ENCODE results near the gene AOAH. TPM values are rescaled to one million over a fixed set of nuclear protein-coding genes. Genes with fewer than 3 reads are reported as not detected.

AOAH gene
- total and polyA plus RNA-seq, 2 of the 13 experiments (the other 11 are each of a cell fraction or from before 2014, with no cell fraction given), result not detected

DNA sequence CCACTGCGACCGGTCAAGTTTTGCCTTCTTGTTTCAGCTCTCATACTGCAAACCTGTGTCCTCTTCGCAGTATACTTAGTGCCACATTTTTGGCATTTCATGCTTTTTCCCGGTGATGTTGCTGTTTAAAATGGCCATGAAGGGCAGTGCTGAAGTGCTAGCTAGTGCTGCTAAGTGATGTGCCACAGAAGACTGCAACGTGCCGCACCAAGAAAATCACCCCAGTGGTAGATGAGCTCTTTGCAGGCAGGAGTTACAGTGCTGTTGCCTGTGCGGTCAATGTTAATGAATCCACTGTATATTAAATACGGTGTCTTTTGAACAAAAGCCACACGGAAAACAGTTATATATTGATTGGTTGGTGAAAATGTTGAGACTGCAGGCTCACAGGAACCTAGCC, 214.3 kb downstream of the AOAH start:
- Histone ChIP-seq H4K20me1 (ENCODE audit: insufficient read depth, low read length) (no peaks in the 10 kb centered on the region), H3K27ac (ENCODE audit: extremely low read length, insufficient read depth, low read length) (no peak overlapping the region), H3K4me2 (ENCODE audit: low read depth, low read length) (no peak overlapping the region), H2AFZ (ENCODE audit: low read length) (no peak overlapping the region), H3K4me1 (ENCODE audit: insufficient read depth, low read length) (no peaks in the 10 kb centered on the region), H3K27me3 (ENCODE audit: control insufficient read depth in 1 of 2, insufficient read depth in 2 of 2, low read length in 2 of 2) (no peaks in the 10 kb centered on the region; a peak in 1 of 5 replicates), H3K4me3 (replicated peaks in 1 of 3; ENCODE audit: insufficient read depth in 1 of 3, low read depth in 2 of 3, low read length in 3 of 3) (no peak overlapping the region), H3K79me2 (ENCODE audit: insufficient read depth, low read length) (no peaks in the 10 kb centered on the region), H3K9ac (ENCODE audit: insufficient read depth, low read depth, low read length) (no peak overlapping the region), H3K36me3 (replicated peaks in 1 of 2; ENCODE audit: control insufficient read depth in 1 of 2, insufficient read depth in 2 of 2, low read length in 2 of 2) (no peaks in the 10 kb centered on the region), H3K9me3 (ENCODE audit: low read length) (no peaks in the 10 kb centered on the region)
- peak; percentile 62; the same call in 2 of the 3 replicates for ATAC-seq
- ChIA-PET CTCF (ENCODE audit: low intra/inter-chr PET ratio, low total read pairs) (no interaction called here), POLR2A (no interaction called here)
- no TSS peak for BruUV-seq (replicated peaks)
- FAIRE-seq, result no peak
- in situ Hi-C loops (cut with HindIII; ENCODE audit: extremely low pct_ligation_motif_present, low pct_unique_long_range_greater_than_20kb) (no loop called here), intact Hi-C loops (cut with micrococcal nuclease; ENCODE audit: unreplicated experiment) (no loop called here)
- 61% methylated on average over 9 of the region's 9 CpGs for WGBS (ENCODE audit: low lambda C conversion rate)
- no peak for DNase-seq (ENCODE audit: low spot score)
- TF ChIP-seq ESRRA (CRISPR knock-in tag; IDR thresholded peaks at IDR 0.05; ENCODE audit: low read depth) (no peak), ZNF33B (CRISPR knock-in tag; IDR thresholded peaks at IDR 0.05) (no peak), MAFK (conservative IDR thresholded peaks at IDR 0.05 in 1 of 2, IDR thresholded peaks at IDR 0.05 in 1 of 2; ENCODE audit: low read length in 2 of 2) (no peak), TBX3 (IDR thresholded peaks at IDR 0.05; ENCODE audit: borderline replicate concordance) (no peak)
- TF ChIP-seq, protein P1, sequence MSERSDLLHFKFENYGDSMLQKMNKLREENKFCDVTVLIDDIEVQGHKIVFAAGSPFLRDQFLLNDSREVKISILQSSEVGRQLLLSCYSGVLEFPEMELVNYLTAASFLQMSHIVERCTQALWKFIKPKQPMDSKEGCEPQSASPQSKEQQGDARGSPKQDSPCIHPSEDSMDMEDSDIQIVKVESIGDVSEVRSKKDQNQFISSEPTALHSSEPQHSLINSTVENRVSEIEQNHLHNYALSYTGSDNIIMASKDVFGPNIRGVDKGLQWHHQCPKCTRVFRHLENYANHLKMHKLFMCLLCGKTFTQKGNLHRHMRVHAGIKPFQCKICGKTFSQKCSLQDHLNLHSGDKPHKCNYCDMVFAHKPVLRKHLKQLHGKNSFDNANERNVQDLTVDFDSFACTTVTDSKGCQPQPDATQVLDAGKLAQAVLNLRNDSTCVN (CRISPR knock-in tag; IDR thresholded peaks at IDR 0.05; ENCODE audit: borderline replicate concordance), result no peak

DNA sequence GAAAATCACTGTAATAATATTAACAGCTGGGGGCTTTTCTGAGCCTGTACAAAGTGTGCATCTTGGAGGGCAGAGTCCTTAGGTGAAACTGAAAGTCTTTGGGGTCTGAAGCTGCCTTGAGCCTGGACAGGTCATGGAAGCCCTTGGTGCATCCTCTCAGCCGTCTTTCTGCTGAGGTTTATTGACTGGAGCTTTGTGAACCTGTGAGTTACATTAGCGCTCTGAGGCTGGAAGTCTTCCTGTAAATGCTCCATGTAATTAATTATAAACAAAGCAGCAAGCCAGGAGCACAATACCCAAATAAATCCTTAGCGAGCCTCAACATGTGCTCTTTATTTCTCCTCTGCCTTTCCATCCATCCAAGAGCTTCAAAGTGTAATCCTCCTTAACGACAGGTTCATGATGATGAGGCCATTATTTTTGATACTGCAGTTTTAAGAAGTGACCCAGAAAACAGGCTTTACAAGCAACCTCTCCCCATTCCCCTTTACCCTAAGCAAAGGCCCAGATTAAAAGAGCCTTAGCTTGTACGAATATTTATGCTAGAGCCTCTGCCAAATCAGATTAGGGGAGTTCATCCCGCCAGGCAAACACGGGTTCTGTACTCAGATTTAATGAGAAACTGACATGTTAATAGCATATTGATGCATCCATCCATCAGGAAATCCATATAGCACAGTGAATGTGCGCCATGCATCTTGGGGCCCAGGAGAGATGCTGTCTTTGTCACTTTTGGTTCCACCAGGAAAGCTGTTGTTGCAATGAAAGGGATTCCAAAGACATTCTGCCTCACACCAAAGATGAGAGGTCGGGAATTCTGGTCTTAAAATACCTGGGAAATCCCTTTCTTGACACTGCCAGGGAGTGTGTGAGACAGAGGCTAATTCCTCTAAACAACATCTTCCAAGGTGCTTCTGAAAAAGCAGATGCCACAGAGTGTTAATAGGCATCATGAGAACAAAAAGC, 216.5 kb downstream of the AOAH start:
- H3K4me1 ChIP-seq (ENCODE audit: insufficient read depth, low read length), result no peaks in the 10 kb centered on the region
- H3K4me2 ChIP-seq (ENCODE audit: low read depth, low read length), result no peak overlapping the region
- no peaks in the 10 kb centered on the region for H3K27me3 ChIP-seq (ENCODE audit: control insufficient read depth in 1 of 2, insufficient read depth in 2 of 2, low read length in 2 of 2)
- no peak overlapping the region for H2AFZ ChIP-seq (ENCODE audit: low read length)
- ChIA-PET POLR2A (no interaction called here), CTCF (ENCODE audit: low intra/inter-chr PET ratio, low total read pairs) (no interaction called here)
- in situ Hi-C loops (cut with HindIII; ENCODE audit: extremely low pct_ligation_motif_present, low pct_unique_long_range_greater_than_20kb), result no loop called here
- FAIRE-seq (no peak), ATAC-seq (no peak), DNase-seq (ENCODE audit: low spot score) (no peak)
- H3K27ac ChIP-seq (ENCODE audit: extremely low read length, insufficient read depth, low read length), result no peak overlapping the region
- intact Hi-C loops (cut with micrococcal nuclease; ENCODE audit: unreplicated experiment), result no loop called here
- no peak overlapping the region for H3K9ac ChIP-seq (ENCODE audit: insufficient read depth, low read depth, low read length)
- H3K36me3 ChIP-seq (replicated peaks in 1 of 2; ENCODE audit: control insufficient read depth in 1 of 2, insufficient read depth in 2 of 2, low read length in 2 of 2), result no peaks in the 10 kb centered on the region
- H4K20me1 ChIP-seq (ENCODE audit: insufficient read depth, low read length), result no peaks in the 10 kb centered on the region
- H3K9me3 ChIP-seq (ENCODE audit: low read length), result no peaks in the 10 kb centered on the region
- BruUV-seq (replicated peaks), result no TSS peak
- H3K79me2 ChIP-seq (ENCODE audit: insufficient read depth, low read length), result no peaks in the 10 kb centered on the region
- H3K4me3 ChIP-seq (replicated peaks in 1 of 3; ENCODE audit: insufficient read depth in 1 of 3, low read depth in 2 of 3, low read length in 3 of 3), result no peak overlapping the region
- WGBS (ENCODE audit: low lambda C conversion rate), result 14% methylated on average over 9 of the region's 9 CpGs
- TF ChIP-seq ZFAT (CRISPR knock-in tag; conservative IDR thresholded peaks at IDR 0.05) (no peak), ZNF143 (CRISPR knock-in tag; IDR thresholded peaks at IDR 0.05) (no peak), SRSF4 (IDR thresholded peaks at IDR 0.05; ENCODE audit: low read depth, low read length, poor library complexity, severe bottlenecking) (no peak), KLF12 (CRISPR knock-in tag; IDR thresholded peaks at IDR 0.05; ENCODE audit: borderline replicate concordance) (no peak), ZSCAN22 (CRISPR knock-in tag; IDR thresholded peaks at IDR 0.05) (no peak), ZBTB21 (CRISPR knock-in tag; IDR thresholded peaks at IDR 0.05) (no peak), SIX1 (CRISPR knock-in tag; IDR thresholded peaks at IDR 0.05; ENCODE audit: borderline replicate concordance) (no peak), HHEX (CRISPR knock-in tag; IDR thresholded peaks at IDR 0.05) (no peak), ZNF589 (CRISPR knock-in tag; conservative IDR thresholded peaks at IDR 0.05) (no peak), CBX2 (IDR thresholded peaks at IDR 0.05; ENCODE audit: low read depth, low read length) (no peak), CBX2 (CRISPR knock-in tag; IDR thresholded peaks at IDR 0.05; ENCODE audit: low read depth) (no peak)
- TF ChIP-seq, protein P2, sequence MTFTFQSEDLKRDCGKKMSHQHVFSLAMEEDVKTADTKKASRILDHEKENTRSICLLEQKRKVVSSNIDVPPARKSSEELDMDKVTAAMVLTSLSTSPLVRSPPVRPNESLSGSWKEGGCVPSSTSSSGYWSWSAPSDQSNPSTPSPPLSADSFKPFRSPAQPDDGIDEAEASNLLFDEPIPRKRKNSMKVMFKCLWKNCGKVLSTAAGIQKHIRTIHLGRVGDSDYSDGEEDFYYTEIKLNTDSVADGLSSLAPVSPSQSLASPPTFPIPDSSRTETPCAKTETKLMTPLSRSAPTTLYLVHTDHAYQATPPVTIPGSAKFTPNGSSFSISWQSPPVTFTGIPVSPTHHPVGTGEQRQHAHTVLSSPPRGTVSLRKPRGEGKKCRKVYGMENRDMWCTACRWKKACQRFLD (CRISPR knock-in tag; IDR thresholded peaks at IDR 0.05; ENCODE audit: borderline replicate concordance), result no peak

All from HepG2 (cell line).